GM19438 (cell line): ENCODE measurements around the gene ONECUT1.

ENCODE experiments used
- ATAC-seq: cut with Tn5 transposase; IDR thresholded peaks from one replicate; pipeline ENCODE4 v1.9.1; 2021; ENCODE audit warnings: low read depth; ENCODE audit not compliant: unreplicated experiment

ONECUT1 gene

GRCh38 chr15:52783929-52784798, 6.0 kb downstream of the ONECUT1 start:
- no peak for ATAC-seq

- ATAC-seq = no peak
These were observed 6.8 kb downstream of the ONECUT1 start for GRCh38 chr15:52783191-52783829.

GRCh38 chr15:52782514-52782913, 7.6 kb downstream of the ONECUT1 start:
- no peak for ATAC-seq

- peak; percentile 57 for ATAC-seq
These were observed 9.8 kb downstream of the ONECUT1 start for GRCh38 chr15:52780172-52780980.

GRCh38 chr15:52778457-52778856, 11.7 kb downstream of the ONECUT1 start:
- ATAC-seq = no peak

- ATAC-seq = no peak
These were observed 17.4 kb downstream of the ONECUT1 start for GRCh38 chr15:52772766-52773165.

- no peak for ATAC-seq
These were observed 24.4 kb downstream of the ONECUT1 start for GRCh38 chr15:52765785-52766184.

GRCh38 chr15:52764731-52765130, 25.4 kb downstream of the ONECUT1 start:
- no peak for ATAC-seq

- no peak for ATAC-seq
These were observed 27.5 kb downstream of the ONECUT1 start for GRCh38 chr15:52762621-52763020.

- no peak for ATAC-seq
These were observed 29.6 kb downstream of the ONECUT1 start for GRCh38 chr15:52760562-52760961.

- no peak for ATAC-seq
These were observed 30.2 kb downstream of the ONECUT1 start for GRCh38 chr15:52759969-52760368.

GRCh38 chr15:52757496-52757895, 32.6 kb downstream of the ONECUT1 start:
- no peak for ATAC-seq

GRCh38 chr15:52751522-52751921, 38.6 kb downstream of the ONECUT1 start:
- ATAC-seq = no peak

- ATAC-seq = no peak
These were observed 40.9 kb downstream of the ONECUT1 start for GRCh38 chr15:52749258-52749657.

- ATAC-seq = no peak
These were observed 43.9 kb downstream of the ONECUT1 start for GRCh38 chr15:52746162-52746757.

GRCh38 chr15:52745326-52746161, 44.6 kb downstream of the ONECUT1 start:
- ATAC-seq = no peak

- no peak for ATAC-seq
These were observed 51.8 kb downstream of the ONECUT1 start for GRCh38 chr15:52738311-52738710.

GRCh38 chr15:52737720-52738119, 52.4 kb downstream of the ONECUT1 start:
- no peak for ATAC-seq

GRCh38 chr15:52735231-52736089, 54.7 kb downstream of the ONECUT1 start:
- no peak for ATAC-seq
